ENCODE data around the gene AMH. TPM values are rescaled to one million over a fixed set of nuclear protein-coding genes. Genes with fewer than 3 reads are reported as not detected.

The AMH gene
- total and polyA plus RNA-seq, 2 of the 4 experiments (the other 2 are of a cell fraction): 0.86 TPM; not detected in 1

- Histone ChIP-seq H2BK5ac (ENCODE audit: low read depth, low read length, poor library complexity, severe bottlenecking) (peak overlapping the region; percentile 32), H2AK5ac (ENCODE audit: low read depth, low read length) (peak overlapping the region; percentile 66; the same call in 1 of the 2 replicates), H2AK9ac (replicated peaks; ENCODE audit: low read depth, low read length, poor library complexity) (peak overlapping the region; percentile 67), H3K23ac (ENCODE audit: low read depth, low read length) (peak overlapping the region; percentile 45), H3K4me3 (ENCODE audit: insufficient read depth, low read depth, low read length) (no peak overlapping the region), H3K4ac (ENCODE audit: low read depth, low read length) (peak overlapping the region; percentile 73), H3K9me3 (ENCODE audit: control insufficient read depth, insufficient read depth, low read length) (no peaks in the 10 kb centered on the region), H3K27ac (ENCODE audit: insufficient read depth, low read length) (peak overlapping the region; percentile 10; the same call in 1 of the 2 replicates), H3K56ac (ENCODE audit: extremely low read depth, insufficient read depth, low read length) (no peak overlapping the region), H3K4me1 (ENCODE audit: control insufficient read depth, insufficient read depth, low read length) (peaks cover 12% of the 10 kb centered on the region), H4K91ac (ENCODE audit: insufficient read depth, low read depth, low read length) (peak overlapping the region; percentile 59), H3K18ac (ENCODE audit: low read depth, low read length) (no peak overlapping the region), H2BK20ac (ENCODE audit: low read depth, low read length) (no peak overlapping the region), H4K8ac (ENCODE audit: low read depth in 2 of 2, low read length in 2 of 2) (peak overlapping the region in 1 of 2 experiments; percentile 47; a peak in 1 of 4 replicates), H3K79me1 (ENCODE audit: low read depth in 1 of 2, low read length in 2 of 2) (peaks cover 25 to 72% of the 10 kb centered on the region in 2 experiments), H3K9me1 (ENCODE audit: insufficient read depth, low read length) (peaks cover 12% of the 10 kb centered on the region), H2BK120ac (ENCODE audit: low read depth, low read length) (peak overlapping the region; percentile 64), H3K4me2 (ENCODE audit: low read depth, low read length) (no peak overlapping the region), H2BK15ac (ENCODE audit: low read depth, low read length) (no peak overlapping the region), H3K36me3 (ENCODE audit: control insufficient read depth, insufficient read depth, low read length) (peaks cover 50% of the 10 kb centered on the region), H4K5ac (ENCODE audit: low read depth, low read length) (no peak overlapping the region), H2AFZ (replicated peaks; ENCODE audit: low read length, poor library complexity) (peak overlapping the region; percentile 57), H3K27me3 (ENCODE audit: control insufficient read depth, insufficient read depth, low read length) (no peaks in the 10 kb centered on the region), H3K14ac (replicated peaks; ENCODE audit: low read depth, low read length) (0 out of 2 replicates have a peak overlapping the region, but pooled peaks have one; percentile 21), H3K9ac (ENCODE audit: low read depth, low read length) (no peak overlapping the region), H4K20me1 (ENCODE audit: insufficient read depth, low read length) (peaks cover 11% of the 10 kb centered on the region; the same call in 1 of the 2 replicates)
- ATAC-seq (ENCODE audit: low read depth) (peak; percentile 85), DNase-seq (peak; percentile 57)
- in situ Hi-C loops (cut with MboI; ENCODE audit: low sequenced_read_pairs): no loop called here
- intact Hi-C loops (cut with micrococcal nuclease): no loop called here
- no TSS peak for BruUV-seq (replicated peaks)
- CTCF ChIA-PET: interaction anchor here (0.6 to 0.7 kb wide), 2 partner anchors 36 to 52 kb away, joined by 3 read pairs; no protein-coding TSS in a partner anchor
- 82% methylated on average over 5 of the region's 36 CpGs; no CpG with 5 or more reads in 1 of the 2 experiments for WGBS, 2 experiments (ENCODE audit: extremely low coverage in 2 of 2, insufficient read length in 1 of 2)
- dilution Hi-C loops (cut with HindIII; ENCODE audit: low sequenced_read_pairs, unreplicated experiment): no loop called here
- TF ChIP-seq BHLHE40 (IDR thresholded peaks at IDR 0.05; ENCODE audit: low read depth, low read length): peak; percentile 88
- no peak for TF ChIP-seq CEBPB (IDR thresholded peaks at IDR 0.05; ENCODE audit: low read depth, low read length)
- 0 out of 2 replicates have a peak, but pooled peaks have one; percentile 36 for TF ChIP-seq MXI1 (IDR thresholded peaks at IDR 0.05; ENCODE audit: borderline replicate concordance, low read depth, low read length)
- peak; percentile 20; the same call in 1 of the 2 replicates for TF ChIP-seq RAD21 (IDR thresholded peaks at IDR 0.05; ENCODE audit: low read length)
- no peak for TF ChIP-seq FOS (IDR thresholded peaks at IDR 0.05; ENCODE audit: low read depth, low read length)
- TF ChIP-seq CTCF (conservative IDR thresholded peaks at IDR 0.05; ENCODE audit: low read depth, low read length): peak; percentile 25; the same call in 1 of the 2 replicates
- TF ChIP-seq MAFK (IDR thresholded peaks at IDR 0.05; ENCODE audit: low read depth, low read length): no peak
- peak; percentile 25; the same call in 1 of the 2 replicates for TF ChIP-seq SMC3 (IDR thresholded peaks at IDR 0.05; ENCODE audit: low read depth, low read length)
- no peak for TF ChIP-seq RFX5 (IDR thresholded peaks at IDR 0.05; ENCODE audit: low read depth, low read length)
- no peak for TF ChIP-seq NFE2L2 (IDR thresholded peaks at IDR 0.05; ENCODE audit: low read depth, low read length)
- POLR2A ChIA-PET (ENCODE audit: unreplicated experiment): no interaction called here
These were observed 40.9 kb upstream of the AMH start for GRCh38 chr19:2207991-2208860.

Measured in IMR-90 (cell line).